ENCODE data around the gene GDF2. TPM values are rescaled to one million over a fixed set of nuclear protein-coding genes. Genes with fewer than 3 reads are reported as not detected.

Gene GDF2
- total RNA-seq, 1 experiment from 2014 or later = not detected

GRCh38 chr10:47363781-47364180 is 41.5 kb downstream of the GDF2 start:
- no peak overlapping the region for H3K4me3 ChIP-seq (ENCODE audit: low read depth, low read length, poor library complexity, severe bottlenecking)
- H3K27ac ChIP-seq (ENCODE audit: low read depth, low read length, poor library complexity, severe bottlenecking) = no peak overlapping the region
- DNase-seq (ENCODE audit: low spot score) = no peak
- intact Hi-C loops (cut with micrococcal nuclease; ENCODE audit: unreplicated experiment) = no loop called here
- TF ChIP-seq CTCF (conservative IDR thresholded peaks at IDR 0.05; ENCODE audit: low read depth, low read length) = no peak
- TF ChIP-seq EZH2 (IDR thresholded peaks at IDR 0.05; ENCODE audit: borderline replicate concordance, low read depth, low read length, poor library complexity, severe bottlenecking) = no peak
- no peaks in the 10 kb centered on the region for H3K9me3 ChIP-seq (ENCODE audit: low read depth, low read length, poor library complexity, severe bottlenecking)
- BruUV-seq (replicated peaks) = no TSS peak
- no peaks in the 10 kb centered on the region for H3K36me3 ChIP-seq (ENCODE audit: insufficient read depth, low read length, poor library complexity, severe bottlenecking)
- POLR2A ChIA-PET (ENCODE audit: low non-redundant PET) = no interaction called here
- no peaks in the 10 kb centered on the region for H3K27me3 ChIP-seq (replicated peaks; ENCODE audit: insufficient read depth, low read depth, low read length, poor library complexity)
- CTCF ChIA-PET = no interaction called here
- no peaks in the 10 kb centered on the region for H3K4me1 ChIP-seq (ENCODE audit: insufficient read depth, low read length, poor library complexity, severe bottlenecking)

GRCh38 chr10:47364366-47364765 is 42.1 kb downstream of the GDF2 start:
- no peak for DNase-seq (ENCODE audit: low spot score)
- TF ChIP-seq EZH2 (IDR thresholded peaks at IDR 0.05; ENCODE audit: borderline replicate concordance, low read depth, low read length, poor library complexity, severe bottlenecking) (no peak), CTCF (conservative IDR thresholded peaks at IDR 0.05; ENCODE audit: low read depth, low read length) (no peak)
- Histone ChIP-seq H3K4me1 (ENCODE audit: insufficient read depth, low read length, poor library complexity, severe bottlenecking) (no peaks in the 10 kb centered on the region), H3K36me3 (ENCODE audit: insufficient read depth, low read length, poor library complexity, severe bottlenecking) (no peaks in the 10 kb centered on the region), H3K4me3 (ENCODE audit: low read depth, low read length, poor library complexity, severe bottlenecking) (no peak overlapping the region), H3K9me3 (ENCODE audit: low read depth, low read length, poor library complexity, severe bottlenecking) (no peaks in the 10 kb centered on the region), H3K27ac (ENCODE audit: low read depth, low read length, poor library complexity, severe bottlenecking) (no peak overlapping the region), H3K27me3 (replicated peaks; ENCODE audit: insufficient read depth, low read depth, low read length, poor library complexity) (no peaks in the 10 kb centered on the region)
- ChIA-PET POLR2A (ENCODE audit: low non-redundant PET) (no interaction called here), CTCF (no interaction called here)
- intact Hi-C loops (cut with micrococcal nuclease; ENCODE audit: unreplicated experiment) = no loop called here
- BruUV-seq (replicated peaks) = no TSS peak

GRCh38 chr10:47364911-47365310 is 42.7 kb downstream of the GDF2 start:
- no peak for DNase-seq (ENCODE audit: low spot score)
- TF ChIP-seq CTCF (conservative IDR thresholded peaks at IDR 0.05; ENCODE audit: low read depth, low read length) = no peak
- no peak for TF ChIP-seq EZH2 (IDR thresholded peaks at IDR 0.05; ENCODE audit: borderline replicate concordance, low read depth, low read length, poor library complexity, severe bottlenecking)
- BruUV-seq (replicated peaks) = no TSS peak
- POLR2A ChIA-PET (ENCODE audit: low non-redundant PET) = no interaction called here
- CTCF ChIA-PET = no interaction called here
- H3K36me3 ChIP-seq (ENCODE audit: insufficient read depth, low read length, poor library complexity, severe bottlenecking) = no peaks in the 10 kb centered on the region
- no peaks in the 10 kb centered on the region for H3K27me3 ChIP-seq (replicated peaks; ENCODE audit: insufficient read depth, low read depth, low read length, poor library complexity)
- H3K4me3 ChIP-seq (ENCODE audit: low read depth, low read length, poor library complexity, severe bottlenecking) = no peak overlapping the region
- no peaks in the 10 kb centered on the region for H3K9me3 ChIP-seq (ENCODE audit: low read depth, low read length, poor library complexity, severe bottlenecking)
- no peak overlapping the region for H3K27ac ChIP-seq (ENCODE audit: low read depth, low read length, poor library complexity, severe bottlenecking)
- H3K4me1 ChIP-seq (ENCODE audit: insufficient read depth, low read length, poor library complexity, severe bottlenecking) = no peaks in the 10 kb centered on the region
- intact Hi-C loops (cut with micrococcal nuclease; ENCODE audit: unreplicated experiment) = no loop called here
